K562 (cell line): Measurements from ENCODE around the gene EHBP1L1. TPM values are rescaled to one million over a fixed set of nuclear protein-coding genes. Genes with fewer than 3 reads are reported as not detected.

Experiments used
- CBFA2T2 ChIP-seq: fragments of 450-650 bp; conservative IDR thresholded peaks from 2 replicates; pipeline ENCODE4 v1.6.1; 2017; ENCODE audit warnings: mild to moderate bottlenecking
- HMG20A ChIP-seq: fragments of 450-650 bp; formaldehyde crosslinking; conservative IDR thresholded peaks from 2 replicates; pipeline ENCODE4 v1.4.0; 2020; ENCODE audit warnings: mild to moderate bottlenecking, mixed read lengths
- HNRNPK ChIP-seq: fragments of 200-400 bp; formaldehyde crosslinking; IDR thresholded peaks from one replicate; pipeline ENCODE4 v1.6.1; 2018; ENCODE audit warnings: mild to moderate bottlenecking, low read depth, low read length; ENCODE audit not compliant: poor library complexity, severe bottlenecking
- PML ChIP-seq: IDR thresholded peaks from 2 replicates; pipeline ENCODE4 v1.6.1; 2012; ENCODE audit warnings: low read length, inconsistent platforms
- RAD51 ChIP-seq: fragments of 450-650 bp; IDR thresholded peaks from 2 replicates; pipeline ENCODE4 v1.7.1; 2016; ENCODE audit warnings: low read depth, mild to moderate bottlenecking, borderline replicate concordance
- ZBTB40 ChIP-seq, 2 experiments: fragments of 450-650 bp in 1 of 2; sonication (generic) in 1 of 2; formaldehyde crosslinking in 1 of 2; IDR thresholded peaks; 2 replicates each; pipeline versions ENCODE4 v1.7.1 to v1.9.0; 2016 to 2022; ENCODE audit warnings: inconsistent platforms in 1 of 2, mild to moderate bottlenecking in 1 of 2, missing genetic modification reagents in 1 of 2
- ZNF407 ChIP-seq: fragments of 450-650 bp; IDR thresholded peaks from 2 replicates; pipeline ENCODE4 v1.6.1; 2016; ENCODE audit warnings: low read depth
- polyA plus RNA-seq, 8 experiments: library from polyadenylated mRNA; depleted of rRNA in 4 of 8; stranded (reverse) in 5 of 8; unstranded in 3 of 8; fragments of >200 nt; fragmentation: Nextera tagmentation in 2 of 8; fragmentation: Illumina TruSeq in 1 of 8; extraction: Ambion mirVana in 2 of 8; extraction: Trizol in 1 of 8; gene quantifications; 2 replicates each; pipeline versions ENCODE4 v1.2.1 to v1.2.3, GENCODE V29; 2011 to 2014; ENCODE audit warnings: inconsistent platforms in 1 of 8, missing spikeins in 1 of 8
- total RNA-seq, 7 experiments: library from RNA; depleted of rRNA in 6 of 7; stranded (reverse); fragments of >200 nt in 6 of 7; fragmentation: Illumina TruSeq in 2 of 7; extraction: Trizol in 2 of 7; gene quantifications; 2 replicates each; pipeline versions ENCODE4 v1.2.1 to v1.2.3, GENCODE V29; 2011 to 2021; ENCODE audit warnings: low replicate concordance in 1 of 7
- TF ChIP-seq, protein P1 (sequence below): fragments of 250-450 bp; sonication (Bioruptor Pico); IDR thresholded peaks from 2 replicates; pipeline ENCODE4 v1.5.0; 2021

EHBP1L1 gene
- total and polyA plus RNA-seq, 9 of the 15 experiments (the other 6 are each of a cell fraction or from before 2014, with no cell fraction given), result 0.03 to 87.1 (median 26.3) TPM

DNA sequence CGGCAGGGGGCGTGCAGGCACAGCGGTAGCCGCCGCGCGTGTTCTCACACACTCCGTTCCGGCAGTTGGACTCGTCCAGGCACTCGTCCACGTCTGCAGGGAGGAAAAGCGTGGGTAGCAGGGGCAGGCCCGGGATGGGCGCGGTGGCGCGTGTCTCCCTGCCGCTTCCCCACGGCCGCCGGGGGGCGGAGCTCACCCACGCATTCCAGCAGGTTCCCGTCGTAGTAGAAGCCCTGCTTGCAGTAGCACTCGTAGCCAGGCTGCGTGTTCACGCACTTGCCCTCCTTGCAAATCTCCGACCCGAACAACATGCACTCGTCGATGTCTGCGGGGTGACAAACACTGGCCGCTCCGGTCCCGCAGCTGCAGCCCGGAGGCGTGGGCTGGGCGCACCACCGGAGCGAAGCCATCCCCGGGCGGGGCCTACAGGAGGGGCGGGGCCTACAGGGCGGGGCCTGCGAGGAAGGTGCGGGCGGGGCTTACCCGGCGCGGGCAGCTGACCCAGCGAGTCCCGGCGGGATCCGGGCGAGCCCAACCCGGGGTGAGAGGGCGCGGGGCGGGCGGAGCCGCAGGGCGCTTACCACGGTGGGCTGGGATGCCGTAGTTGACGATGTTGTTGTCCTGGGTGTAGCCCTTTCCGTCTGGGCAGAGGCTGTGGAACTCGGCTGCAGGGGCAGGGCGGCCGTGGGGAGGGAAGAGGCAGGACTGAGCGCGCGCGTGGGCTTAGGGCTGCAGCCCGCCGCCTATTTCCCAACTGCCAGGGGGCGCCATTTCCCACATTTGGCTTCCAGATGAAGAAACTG is 35.4 kb upstream of the EHBP1L1 start (continued):
- TF ChIP-seq ZBTB40 (IDR thresholded peaks at IDR 0.05) (peak; percentile 71), ZBTB40 (CRISPR knock-in tag; IDR thresholded peaks at IDR 0.05) (no peak), PML (0 out of 2 replicates have a peak, but pooled peaks have one; percentile 36), RAD51 (peak; percentile 26; the same call in 1 of the 2 replicates), ZNF407 (no peak), HNRNPK (peak; percentile 60), HMG20A (no peak), CBFA2T2 (no peak)
- TF ChIP-seq, protein P1, sequence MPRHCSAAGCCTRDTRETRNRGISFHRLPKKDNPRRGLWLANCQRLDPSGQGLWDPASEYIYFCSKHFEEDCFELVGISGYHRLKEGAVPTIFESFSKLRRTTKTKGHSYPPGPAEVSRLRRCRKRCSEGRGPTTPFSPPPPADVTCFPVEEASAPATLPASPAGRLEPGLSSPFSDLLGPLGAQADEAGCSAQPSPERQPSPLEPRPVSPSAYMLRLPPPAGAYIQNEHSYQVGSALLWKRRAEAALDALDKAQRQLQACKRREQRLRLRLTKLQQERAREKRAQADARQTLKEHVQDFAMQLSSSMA (CRISPR knock-in tag), result no peak
